ENCODE data around the gene ADAMTSL1.

GRCh38 chr9:18775930-18776329 is 302.0 kb downstream of the ADAMTSL1 start:
- no peak for TF ChIP-seq POLR2A (IDR thresholded peaks at IDR 0.05; ENCODE audit: low read depth, low read length)
- TF ChIP-seq CTCF (IDR thresholded peaks at IDR 0.05; ENCODE audit: extremely low read depth in 1 of 2, insufficient read depth in 1 of 2, low read depth in 1 of 2, low read length in 2 of 2), result no peak
- TF ChIP-seq POLR2AphosphoS5 (IDR thresholded peaks at IDR 0.05; ENCODE audit: insufficient read depth, low read depth, low read length), result no peak
- no peak for TF ChIP-seq MAX (IDR thresholded peaks at IDR 0.05; ENCODE audit: insufficient read depth, insufficient read length)
- TF ChIP-seq EZH2 (IDR thresholded peaks at IDR 0.05; ENCODE audit: borderline replicate concordance, low read depth, low read length, severe bottlenecking), result no peak
- no peak for TF ChIP-seq JUN (IDR thresholded peaks at IDR 0.05; ENCODE audit: borderline replicate concordance, insufficient read depth, insufficient read length, low read depth)
- no peak for TF ChIP-seq GATA2 (IDR thresholded peaks at IDR 0.05; ENCODE audit: insufficient read depth, insufficient read length, low read depth, low read length)
- TF ChIP-seq MYC (IDR thresholded peaks at IDR 0.05; ENCODE audit: low read depth, low read length), result no peak
- no peak for TF ChIP-seq FOS (IDR thresholded peaks at IDR 0.05; ENCODE audit: borderline replicate concordance, insufficient read depth, low read length)
